Hematopoietic multipotent progenitor cell treated with erythropoietin and hydrocortisone succinate and interleukin-3 and kit ligand, for 15 days (in vitro differentiated cells): ENCODE results near the gene OR2T27.
"Not testable (repeated sequence)": the region's sequence is repeated elsewhere in the genome, so short reads cannot be mapped to it uniquely, and the experiment has no call there.

Experiments used
- DNase-seq: peaks from one replicate; pipeline ENCODE4 v3.0.0-alpha.2; 2015; ENCODE audit warnings: low spot score

Gene OR2T27

GRCh38 chr1:248655354-248655753, at the start of gene OR2T27:
TSS of gene OR2T27 (minus strand) at chr1:248655528. CDS start at chr1:248650884, 4,644 bp downstream.
- DNase-seq, result not testable (repeated sequence)

DNA sequence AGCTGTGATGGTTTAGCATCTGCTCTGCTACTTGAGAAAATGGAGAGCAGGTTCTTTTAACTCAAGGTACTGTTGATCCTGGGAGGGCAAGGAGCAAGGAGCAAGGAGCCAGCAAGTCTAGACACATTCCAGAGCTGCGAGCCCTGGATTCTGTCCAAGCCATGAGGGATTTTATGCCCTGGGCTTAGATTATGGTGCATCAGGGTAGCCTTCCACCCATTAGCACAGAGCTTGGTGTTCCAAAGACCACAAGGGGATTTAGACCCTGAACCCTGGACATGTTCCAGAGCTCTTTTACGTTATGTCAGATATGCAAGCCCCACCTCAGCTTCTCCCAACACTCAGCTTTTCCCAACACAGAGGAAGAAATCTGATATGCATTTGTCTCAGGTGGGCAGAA, 49.3 kb upstream of the OR2T27 start:
- no peak for DNase-seq

DNA sequence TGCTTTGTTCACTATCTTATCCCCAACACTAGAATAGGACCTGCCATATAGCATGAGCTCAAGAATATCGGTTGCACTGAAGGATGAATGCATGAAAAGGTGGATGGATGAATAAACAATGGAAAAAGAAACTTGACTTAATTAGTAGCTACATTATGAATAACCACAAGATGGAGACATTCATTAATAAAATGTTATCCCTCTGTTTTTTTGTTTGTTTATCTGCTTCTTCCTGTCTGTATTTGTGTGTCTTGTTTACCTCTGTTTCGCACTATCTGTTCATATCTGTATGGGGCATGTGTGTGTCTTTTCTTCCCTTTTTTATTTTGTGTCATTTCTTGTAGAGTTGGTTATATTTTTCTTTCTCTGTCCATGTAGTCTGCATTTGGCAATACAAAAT, 48.3 kb upstream of the OR2T27 start:
- DNase-seq, result no peak

DNA sequence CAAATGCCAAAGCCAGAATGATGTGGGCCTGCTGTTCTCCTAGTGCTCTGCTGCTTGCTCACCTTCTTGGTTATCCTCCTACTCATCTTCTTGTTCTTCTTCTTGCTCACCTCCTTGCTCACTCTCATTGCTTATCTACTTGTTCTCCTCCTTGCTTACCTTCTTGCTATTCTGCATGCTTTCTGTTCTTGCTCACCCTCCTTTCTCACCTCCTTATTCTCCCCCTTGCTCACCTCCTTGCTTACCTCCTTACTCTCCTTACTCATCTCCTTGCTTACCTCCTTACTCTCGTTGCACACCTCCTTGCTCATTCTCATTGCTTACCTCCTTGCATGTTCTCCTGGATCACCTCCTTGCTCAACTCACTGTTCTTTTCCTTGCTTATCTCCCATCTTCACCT, 47.4 kb upstream of the OR2T27 start, which contains the start of gene OR14I1:
TSS of gene OR14I1 (minus strand) at position 53 of the 400 bp plus-strand sequence.
- no peak for DNase-seq

GRCh38 chr1:248699099-248699498, 43.8 kb upstream of the OR2T27 start:
- no peak for DNase-seq

DNA sequence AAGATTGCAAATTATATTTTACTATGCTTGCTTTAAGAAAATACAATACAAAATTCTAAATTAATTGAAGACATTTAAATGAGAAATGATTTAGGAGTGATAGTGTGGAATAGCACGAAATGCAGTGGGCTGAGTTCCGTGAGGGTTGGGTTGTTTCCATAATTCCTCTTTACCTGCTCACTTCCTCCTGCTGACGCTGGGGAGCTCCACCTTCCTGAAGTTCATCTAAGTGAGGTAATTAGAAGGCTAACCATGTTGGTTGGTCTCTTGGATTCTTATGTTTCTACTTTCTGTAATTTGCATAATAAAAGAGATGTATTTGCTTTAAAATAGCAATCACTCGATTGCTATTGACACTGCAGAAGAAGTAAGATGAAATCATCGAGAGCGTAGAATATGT, 42.6 kb upstream of the OR2T27 start:
- DNase-seq, result no peak

- DNase-seq, result no peak
Measured at GRCh38 chr1:248696774-248697173, 41.4 kb upstream of the OR2T27 start.

GRCh38 chr1:248696261-248696660, 40.9 kb upstream of the OR2T27 start:
- DNase-seq, result no peak

- DNase-seq, result no peak
Measured at GRCh38 chr1:248695451-248696132, 40.3 kb upstream of the OR2T27 start.

GRCh38 chr1:248691567-248692155, 36.3 kb upstream of the OR2T27 start:
- DNase-seq, result no peak

DNA sequence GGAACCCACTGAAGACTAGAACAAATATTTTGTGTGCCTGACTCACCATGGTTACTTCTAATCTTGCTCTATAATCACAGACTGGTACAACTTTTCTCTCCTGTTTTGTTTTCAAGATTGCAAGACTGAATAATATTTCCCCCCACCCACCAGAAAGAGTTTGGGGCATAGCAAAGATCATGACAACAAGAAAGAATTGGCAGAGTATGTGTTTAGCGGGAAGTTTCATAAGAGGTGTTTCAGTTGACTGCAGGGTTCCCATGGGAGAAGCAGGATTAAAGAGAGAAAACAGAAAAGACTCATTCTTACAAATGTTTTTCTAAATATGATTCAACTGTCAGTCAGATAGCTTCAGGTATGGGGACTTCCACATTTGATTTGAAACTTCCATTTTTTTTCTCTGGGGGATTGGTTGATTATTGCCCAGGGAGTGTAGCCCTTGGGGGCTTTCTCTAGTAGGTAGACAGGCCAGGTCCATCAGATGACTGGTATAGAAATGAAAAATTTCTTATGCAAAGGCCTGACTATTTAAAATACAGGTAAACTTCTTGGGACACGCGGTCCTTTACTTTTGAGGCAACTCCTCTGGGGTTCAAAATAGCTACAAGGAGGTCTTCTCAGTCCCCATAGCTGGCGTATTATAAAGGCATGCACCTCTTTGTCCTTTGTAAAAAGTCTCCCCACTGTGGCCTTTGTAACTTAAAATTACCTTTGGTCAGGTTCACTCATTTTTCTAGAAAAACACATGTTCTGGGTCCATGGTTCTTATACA, 33.4 kb upstream of the OR2T27 start:
- DNase-seq, result no peak

DNA sequence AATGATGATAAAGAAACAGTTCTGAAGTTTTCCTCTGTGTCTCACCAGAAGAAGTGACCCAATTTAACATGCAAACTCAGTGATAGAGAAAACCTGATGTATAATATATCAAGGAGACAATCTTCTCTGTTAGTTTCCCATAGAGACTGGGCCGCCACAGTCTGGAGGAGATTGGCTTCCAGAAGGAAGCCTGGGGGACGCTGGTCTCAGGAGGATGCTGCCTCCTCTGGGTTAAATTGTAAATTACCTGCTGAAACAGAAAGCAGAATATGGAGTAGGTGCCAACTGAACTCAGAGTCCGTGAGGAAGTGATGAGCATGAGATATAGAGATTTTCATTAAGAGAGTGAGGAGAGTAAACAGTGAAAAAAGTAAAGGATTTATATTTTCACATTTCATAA, 31.5 kb upstream of the OR2T27 start:
- no peak for DNase-seq

DNA sequence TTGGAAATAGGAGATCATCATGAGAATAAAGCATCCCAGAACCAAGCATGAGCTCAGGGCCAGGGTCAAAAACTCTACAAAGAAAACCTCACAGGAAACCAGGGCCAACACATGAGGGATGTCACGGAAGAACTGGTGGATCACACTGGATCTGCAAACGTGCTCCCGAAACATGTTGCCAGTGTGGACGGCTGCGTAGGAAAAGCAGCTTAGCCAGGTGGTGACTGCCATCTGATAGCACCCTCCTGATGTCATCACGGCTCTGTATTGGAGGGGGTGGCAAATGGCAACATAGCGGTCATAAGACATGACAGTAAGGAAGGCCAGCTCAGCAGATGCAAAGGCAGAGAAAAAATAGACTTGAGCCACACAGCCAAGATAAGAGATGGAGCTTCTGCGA, 26.3 kb upstream of the OR2T27 start:
- DNase-seq, result no peak

DNA sequence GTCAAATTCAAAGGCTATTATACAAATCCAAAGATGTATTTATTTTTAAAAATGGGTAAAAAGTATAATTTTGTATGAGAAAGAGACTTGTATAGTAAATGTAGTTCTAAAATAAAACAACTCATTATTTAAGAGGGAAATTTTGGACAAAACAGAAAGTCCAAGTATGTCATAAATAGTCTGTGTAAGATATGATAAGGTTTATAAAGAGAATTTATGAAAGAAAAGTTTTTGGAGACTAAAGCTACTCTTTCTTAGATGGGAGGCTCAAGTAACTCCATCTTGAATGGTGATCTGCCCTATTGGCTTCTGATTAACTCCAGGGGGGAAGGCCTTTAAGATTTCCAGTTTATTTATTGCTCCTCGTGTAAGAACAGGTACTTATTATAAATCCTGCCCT, 14.7 kb upstream of the OR2T27 start:
- DNase-seq, result no peak

GRCh38 chr1:248663453-248664328, 8.4 kb upstream of the OR2T27 start:
- not testable (repeated sequence) for DNase-seq

GRCh38 chr1:248656797-248657196, 1.5 kb upstream of the OR2T27 start:
- not testable (repeated sequence) for DNase-seq

- DNase-seq, result not testable (repeated sequence)
Measured at GRCh38 chr1:248648770-248649536, 6.4 kb downstream of the OR2T27 start.

DNA sequence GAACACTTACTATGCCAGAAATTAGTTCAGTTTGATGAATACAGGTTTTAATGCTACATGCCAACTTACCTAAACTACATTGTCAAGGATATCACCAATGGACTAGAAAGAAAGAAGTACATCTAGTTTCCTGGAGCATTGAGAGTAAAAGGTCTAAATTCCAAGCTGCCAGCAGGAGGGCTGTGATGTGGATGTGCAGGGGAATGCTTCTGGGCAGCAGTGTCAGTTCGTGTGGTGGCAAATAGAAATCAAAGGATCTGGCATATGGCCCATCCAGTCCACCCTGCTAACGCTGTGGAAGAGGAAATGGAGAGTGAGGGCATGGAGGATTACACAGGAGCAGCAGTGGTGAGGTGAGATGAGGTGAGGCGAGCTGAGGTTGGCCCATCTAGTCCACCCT, 10.2 kb downstream of the OR2T27 start, which contains the start of gene OR2T35:
TSS of gene OR2T35 (minus strand) at position 101 of the 400 bp plus-strand sequence. CDS start 6,020 bp downstream, outside the sequence.
- not testable (repeated sequence) for DNase-seq

DNA sequence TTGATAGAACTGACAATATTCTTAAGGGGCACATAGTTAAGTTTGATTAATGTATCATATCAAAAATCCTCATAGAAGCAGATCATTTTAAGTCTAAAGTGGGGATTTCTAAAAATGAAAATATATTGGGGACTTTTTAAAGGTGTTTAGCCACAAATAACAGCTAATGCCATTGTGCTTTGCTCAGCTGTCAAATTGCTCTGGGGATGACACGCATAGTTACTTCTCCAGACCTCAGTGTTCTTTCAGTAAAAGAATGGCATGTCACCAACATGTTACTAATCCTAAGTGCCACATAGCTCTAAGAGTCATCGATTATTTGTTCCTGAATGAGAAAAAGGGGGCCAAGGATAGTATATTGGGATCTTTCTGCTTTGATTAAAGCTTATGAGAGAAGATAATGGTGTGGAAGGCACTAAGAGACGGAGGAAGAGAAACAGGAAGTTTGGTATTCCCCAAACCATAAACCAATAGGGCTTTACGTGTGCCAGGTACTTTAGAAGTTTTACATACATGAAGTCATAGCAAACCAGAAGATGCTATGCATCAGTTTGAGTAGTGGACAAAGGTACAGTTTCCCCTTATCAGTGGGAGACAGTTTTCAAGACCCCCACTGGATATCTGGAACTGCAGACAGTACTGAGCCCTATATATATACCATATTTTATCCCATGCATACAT, 12.2 kb downstream of the OR2T27 start:
- DNase-seq, result not testable (repeated sequence)

DNA sequence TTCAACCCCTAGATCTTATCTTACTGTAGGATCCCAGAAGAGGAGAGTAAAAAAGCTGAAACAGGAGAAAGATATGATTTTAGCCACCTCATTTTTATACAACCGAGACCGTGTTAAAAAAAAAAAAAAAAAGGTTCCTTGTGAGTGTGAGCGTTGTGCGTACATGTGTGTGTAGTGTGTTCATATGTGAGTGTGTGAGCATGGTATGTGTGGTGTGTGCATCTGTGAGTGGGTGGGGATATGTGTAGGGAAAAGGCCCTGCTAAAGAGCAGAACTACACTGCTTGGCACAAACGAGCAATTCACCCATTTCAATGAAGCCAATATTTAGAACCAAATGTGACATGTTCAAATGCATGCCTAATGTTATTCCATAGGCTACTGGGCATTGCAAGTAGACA, 13.7 kb downstream of the OR2T27 start:
- not testable (repeated sequence) for DNase-seq
